HCT116 (cell line): ENCODE data around the gene KLHL3. TPM values are rescaled to one million over a fixed set of nuclear protein-coding genes. Genes with fewer than 3 reads are reported as not detected.

ENCODE experiments used
- ATAC-seq: fragments of 200-7000 bp; cut with Tn5 transposase; 2 replicates; pipeline ENCODE4 v1.9.1; 2020; ENCODE audit warnings: mild to moderate bottlenecking, moderate library complexity
- BruUV-seq: library from RNA; stranded (reverse); fragments of 400-500 nt; replicated peaks from 2 replicates; lab custom pipeline; 2021; lab: Mats Ljungman, UMichigan
- CTCF ChIA-PET: fragments of 300-600 bp; sonication (Branson Sonifier 250); formaldehyde crosslinking; loops from one replicate; lab custom pipeline; 2021; ENCODE audit warnings: antibody characterized with exemption; lab: Charles Lee
- POLR2A ChIA-PET: fragments of 300-600, 350-600 bp; sonication (Branson Sonifier 250); formaldehyde crosslinking; loops from one replicate; lab custom pipeline; 2021; ENCODE audit warnings: antibody characterized with exemption; lab: Charles Lee
- RAD21 ChIA-PET, 2 experiments: fragments of 300-600 bp; sonication (Branson Sonifier 250); formaldehyde crosslinking; loops; one replicate each; lab custom pipeline; 2023; ENCODE audit warnings: low total read pairs in 2 of 2; ENCODE audit not compliant: uncharacterized antibody in 2 of 2, unreplicated experiment in 2 of 2, low non-redundant PET in 1 of 2; lab: Charles Lee
- DNase-seq: peaks from one replicate; pipeline ENCODE4 v3.0.0-alpha.2; 2010; ENCODE audit warnings: low read depth, low spot score
- H2AFZ ChIP-seq: fragments of 200-600 bp; shearing (Covaris generic), sonication (generic); 2 replicates; pipeline ENCODE4 v1.6.1; 2017; ENCODE audit warnings: low read depth, mixed run types, mixed read lengths, antibody characterized with exemption, low read length; ENCODE audit not compliant: poor library complexity, severe bottlenecking
- H3K27ac ChIP-seq: 2 replicates; pipeline ENCODE4 v1.5.1; 2012; ENCODE audit warnings: low read depth, low read length
- H3K27me3 ChIP-seq: fragments of 200-600 bp; sonication (generic); 2 replicates; pipeline ENCODE4 v1.6.1; 2016; ENCODE audit warnings: mixed run types, low read length, mixed read lengths; ENCODE audit not compliant: insufficient read depth
- H3K36me3 ChIP-seq, 2 experiments: fragments of 200-500 bp in 1 of 2; fragments of 200-600 bp in 1 of 2; sonication (Bioruptor generic) in 1 of 2; sonication (generic) in 1 of 2; 2 replicates each; pipeline versions ENCODE4 v1.5.1 to v1.6.1; 2014 to 2016; ENCODE audit warnings: low read length in 2 of 2, inconsistent platforms in 1 of 2, mixed read lengths in 1 of 2, mixed run types in 1 of 2; ENCODE audit not compliant: insufficient read depth in 2 of 2, control insufficient read depth in 1 of 2
- H3K4me1 ChIP-seq, 2 experiments: fragments of 200-600 bp in 1 of 2; sonication (generic) in 1 of 2; 2 replicates each; pipeline versions ENCODE4 v1.5.1 to v1.6.1; 2012 to 2017; ENCODE audit warnings: low read length in 2 of 2, inconsistent platforms in 1 of 2, mild to moderate bottlenecking in 1 of 2, mixed read lengths in 1 of 2, mixed run types in 1 of 2, moderate library complexity in 1 of 2; ENCODE audit not compliant: insufficient read depth in 2 of 2, control insufficient read depth in 1 of 2
- H3K4me2 ChIP-seq: fragments of 200-600 bp; sonication (generic); 2 replicates; pipeline ENCODE4 v1.6.1; 2017; ENCODE audit warnings: mixed run types, low read length, mixed read lengths
- H3K4me3 ChIP-seq, 2 experiments: fragments of 200-600 bp in 1 of 2; sonication (generic) in 1 of 2; replicated peaks in 1 of 2; 2 replicates each; pipeline ENCODE4 v1.5.1; 2011 to 2016; ENCODE audit warnings: low read length in 2 of 2, control low read depth in 1 of 2, low read depth in 1 of 2, mild to moderate bottlenecking in 1 of 2, mixed read lengths in 1 of 2, mixed run types in 1 of 2
- H3K79me2 ChIP-seq: fragments of 200-600 bp; sonication (generic); 2 replicates; pipeline ENCODE4 v1.6.1; 2017; ENCODE audit warnings: mild to moderate bottlenecking, mixed run types, low read length, moderate library complexity, mixed read lengths; ENCODE audit not compliant: insufficient read depth
- H3K9ac ChIP-seq: fragments of 200-600 bp; sonication (generic); 2 replicates; pipeline ENCODE4 v1.6.1; 2016; ENCODE audit warnings: low read length, mixed read lengths
- H3K9me2 ChIP-seq: fragments of 200-600 bp; sonication (generic), shearing (Covaris generic); 2 replicates; pipeline ENCODE4 v1.6.1; 2017; ENCODE audit warnings: mixed run types, mild to moderate bottlenecking, moderate library complexity; ENCODE audit not compliant: insufficient read depth
- H3K9me3 ChIP-seq, 2 experiments: fragments of 200-500 bp in 1 of 2; fragments of 200-600 bp in 1 of 2; sonication (Bioruptor generic) in 1 of 2; sonication (generic) in 1 of 2; 2 replicates each; pipeline ENCODE4 v1.6.1; 2014 to 2017; ENCODE audit warnings: low read length in 2 of 2, mixed read lengths in 2 of 2, inconsistent platforms in 1 of 2, low read depth in 1 of 2, mild to moderate bottlenecking in 1 of 2, mixed run types in 1 of 2, moderate library complexity in 1 of 2; ENCODE audit not compliant: control insufficient read depth in 1 of 2, insufficient read depth in 1 of 2
- H4K20me1 ChIP-seq: fragments of 200-600 bp; sonication (generic), shearing (Covaris generic); 2 replicates; pipeline ENCODE4 v1.6.1; 2017; ENCODE audit warnings: mixed run types, mild to moderate bottlenecking, moderate library complexity; ENCODE audit not compliant: insufficient read depth
- CBX3 ChIP-seq: IDR thresholded peaks from 2 replicates; pipeline ENCODE4 v1.6.1; 2012; ENCODE audit warnings: low read depth
- EGR1 ChIP-seq: IDR thresholded peaks from 2 replicates; pipeline ENCODE4 v1.6.1; 2012; ENCODE audit warnings: low read depth
- EZH2 ChIP-seq: fragments of 200-600 bp; sonication (generic); IDR thresholded peaks from 2 replicates; pipeline ENCODE4 v1.6.1; 2017; ENCODE audit warnings: antibody characterized with exemption, mixed run types
- EZH2phosphoT487 ChIP-seq: fragments of 200-600 bp; IDR thresholded peaks from 2 replicates; pipeline ENCODE4 v1.6.1; 2018; ENCODE audit warnings: antibody characterized with exemption, borderline replicate concordance
- FOSL1 ChIP-seq: IDR thresholded peaks from 2 replicates; pipeline ENCODE4 v1.6.1; 2012; ENCODE audit warnings: low read depth
- JUND ChIP-seq: IDR thresholded peaks from 2 replicates; pipeline ENCODE4 v1.6.1; 2012
- MAX ChIP-seq: IDR thresholded peaks from 2 replicates; pipeline ENCODE4 v1.6.1; 2012
- POLR2A ChIP-seq: IDR thresholded peaks from 2 replicates; pipeline ENCODE4 v1.7.0; 2011; ENCODE audit warnings: borderline replicate concordance; ENCODE audit not compliant: insufficient read depth, insufficient read length; ENCODE audit errors: extremely low read depth
- POLR2AphosphoS5 ChIP-seq: IDR thresholded peaks from 2 replicates; pipeline ENCODE4 v1.6.1; 2011; ENCODE audit warnings: mild to moderate bottlenecking, low read depth, low read length, moderate library complexity
- RAD21 ChIP-seq: IDR thresholded peaks from 2 replicates; pipeline ENCODE4 v1.6.1; 2012; ENCODE audit warnings: low read depth, mild to moderate bottlenecking
- SIN3A ChIP-seq: IDR thresholded peaks from 2 replicates; pipeline ENCODE4 v1.6.1; 2012; ENCODE audit warnings: low read depth
- SP1 ChIP-seq: IDR thresholded peaks from 2 replicates; pipeline ENCODE4 v1.6.1; 2012; ENCODE audit warnings: low read depth
- SRF ChIP-seq: IDR thresholded peaks from 2 replicates; pipeline ENCODE4 v1.6.1; 2012; ENCODE audit warnings: low read depth
- YY1 ChIP-seq: IDR thresholded peaks from 2 replicates; pipeline ENCODE4 v1.6.1; 2011; ENCODE audit warnings: low read length, low read depth, moderate library complexity, mild to moderate bottlenecking; ENCODE audit not compliant: insufficient replicate concordance; ENCODE audit errors: extremely low read depth
- ZFX ChIP-seq: fragments of 450-650 bp; IDR thresholded peaks from 2 replicates; pipeline ENCODE4 v1.6.1; 2017
- intact Hi-C: fragments of 100-400 bp; cut with micrococcal nuclease; formaldehyde crosslinking; loops from 2 replicates; pipeline ENCODE4 v1.10.0; 2022
- total RNA-seq: library from RNA; stranded (reverse); gene quantifications from one replicate; pipeline ENCODE4 v1.2.1, GENCODE V29; 2021; ENCODE audit not compliant: unreplicated experiment
- TF ChIP-seq, protein P1 (sequence below), 3 experiments: fragments of 200-600 bp in 1 of 3; sonication (generic) in 1 of 3; IDR thresholded peaks in 2 of 3; conservative IDR thresholded peaks in 1 of 3; 2 replicates each; pipeline ENCODE4 v1.5.1; 2012 to 2017; ENCODE audit warnings: low read depth in 2 of 3, low read length in 2 of 3, antibody characterized with exemption in 1 of 3, borderline replicate concordance in 1 of 3, control low read depth in 1 of 3, mild to moderate bottlenecking in 1 of 3, mixed read lengths in 1 of 3, mixed run types in 1 of 3, moderate library complexity in 1 of 3; ENCODE audit not compliant: insufficient read depth in 1 of 3
- TF ChIP-seq, protein P2 (sequence below): IDR thresholded peaks from 2 replicates; pipeline ENCODE4 v1.6.1; 2011; ENCODE audit warnings: mild to moderate bottlenecking, low read length, moderate library complexity; ENCODE audit not compliant: insufficient replicate concordance; ENCODE audit errors: extremely low read depth
- TF ChIP-seq, protein P3 (sequence below): IDR thresholded peaks from 2 replicates; pipeline ENCODE4 v1.6.1; 2012

The KLHL3 gene
- total RNA-seq, 1 experiment from 2014 or later: not detected

DNA sequence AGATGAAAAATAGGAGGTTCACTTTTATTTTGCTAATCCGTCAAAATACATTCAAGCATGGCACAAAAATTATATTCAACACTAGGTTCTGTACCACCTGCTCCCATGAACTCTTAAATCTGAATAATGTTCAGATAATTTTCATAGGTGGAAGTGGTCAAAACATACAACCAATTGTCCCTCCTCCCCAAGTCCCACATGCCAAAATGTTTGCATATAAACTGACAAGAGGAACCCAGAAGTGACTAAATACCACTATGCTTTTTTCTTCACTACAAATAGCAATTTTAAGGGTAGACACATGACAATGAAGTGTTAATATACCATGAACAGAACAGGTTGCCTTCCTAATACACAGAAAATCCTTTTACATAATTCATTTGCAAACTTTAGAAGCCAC is 14.5 kb upstream of the KLHL3 start:
- ATAC-seq (no peak), DNase-seq (no peak)
- no TSS peak for BruUV-seq
- H3K9me3 ChIP-seq: no peaks in the 10 kb centered on the region
- H3K79me2 ChIP-seq: peaks cover 42% of the 10 kb centered on the region
- TF ChIP-seq SIN3A (no peak), POLR2AphosphoS5 (peak; percentile 14; the same call in 1 of the 2 replicates), FOSL1 (no peak)
- POLR2A ChIA-PET: no interaction called here
- H2AFZ ChIP-seq: no peak overlapping the region
- H3K4me2 ChIP-seq: no peak overlapping the region
- RAD21 ChIA-PET: no interaction called here
- H3K27me3 ChIP-seq: no peaks in the 10 kb centered on the region
- no peaks in the 10 kb centered on the region for H3K9me2 ChIP-seq
- H3K27ac ChIP-seq: no peak overlapping the region
- H4K20me1 ChIP-seq: peaks cover 35% of the 10 kb centered on the region
- H3K4me1 ChIP-seq: peaks cover 0 to 20% of the 10 kb centered on the region in 2 experiments; a peak in 2 of 4 replicates
- intact Hi-C loops: no loop called here
- H3K36me3 ChIP-seq: 0 out of 4 replicates have a peak, but pooled peaks cover 0 to 3% of the 10 kb centered on the region in 2 experiments
- CTCF ChIA-PET: interaction anchor here (1.5 to 1.8 kb wide), 2 partner anchors 28 to 121 kb away, joined by 9 to 11 read pairs; no protein-coding TSS in a partner anchor
- no peak overlapping the region for H3K4me3 ChIP-seq
- H3K9ac ChIP-seq: no peak overlapping the region

DNA sequence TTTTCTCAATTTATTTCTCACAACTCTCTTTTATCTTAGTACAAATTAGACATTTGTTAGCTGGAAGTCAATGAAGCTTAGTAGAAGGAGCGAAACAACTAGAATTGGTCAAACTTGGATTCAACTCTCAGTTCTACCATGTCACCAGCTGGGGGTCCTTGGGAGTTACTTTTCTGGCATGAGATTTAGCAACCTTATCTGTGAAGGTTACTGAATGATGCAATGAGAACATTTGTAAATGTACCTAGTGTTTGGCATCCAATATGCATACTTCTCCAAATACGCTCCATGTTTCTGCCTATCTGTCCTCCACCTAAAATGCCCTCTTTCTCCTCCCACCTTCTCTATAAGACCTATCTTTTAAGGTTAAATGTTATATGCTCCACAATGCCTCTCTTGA is 12.0 kb upstream of the KLHL3 start:
- ChIA-PET RAD21 (no interaction called here), CTCF (interaction anchor here (1.5 to 1.8 kb wide), 2 partner anchors 88 to 118 kb away, joined by 5 to 7 read pairs; no protein-coding TSS in a partner anchor), POLR2A (no interaction called here)
- Histone ChIP-seq H3K27me3 (no peaks in the 10 kb centered on the region), H3K4me3 (no peak overlapping the region), H3K27ac (no peak overlapping the region), H3K9me3 (no peaks in the 10 kb centered on the region), H4K20me1 (peaks cover 35% of the 10 kb centered on the region), H3K79me2 (peaks cover 29% of the 10 kb centered on the region), H3K4me1 (peaks cover 0 to 12% of the 10 kb centered on the region in 2 experiments; a peak in 2 of 4 replicates), H3K9me2 (no peaks in the 10 kb centered on the region), H3K9ac (no peak overlapping the region), H3K4me2 (no peak overlapping the region), H3K36me3 (0 out of 4 replicates have a peak, but pooled peaks cover 0 to 3% of the 10 kb centered on the region in 2 experiments), H2AFZ (no peak overlapping the region)
- BruUV-seq: no TSS peak
- intact Hi-C loops: no loop called here
- ATAC-seq (no peak), DNase-seq (no peak)
- TF ChIP-seq EGR1 (no peak), SP1 (no peak), FOSL1 (no peak), CBX3 (no peak), SRF (no peak), RAD21 (no peak), POLR2A (no peak), SIN3A (no peak), EZH2phosphoT487 (no peak), JUND (no peak), POLR2AphosphoS5 (no peak), MAX (no peak), YY1 (no peak), ZFX (no peak), EZH2 (no peak)
- TF ChIP-seq, protein P1, sequence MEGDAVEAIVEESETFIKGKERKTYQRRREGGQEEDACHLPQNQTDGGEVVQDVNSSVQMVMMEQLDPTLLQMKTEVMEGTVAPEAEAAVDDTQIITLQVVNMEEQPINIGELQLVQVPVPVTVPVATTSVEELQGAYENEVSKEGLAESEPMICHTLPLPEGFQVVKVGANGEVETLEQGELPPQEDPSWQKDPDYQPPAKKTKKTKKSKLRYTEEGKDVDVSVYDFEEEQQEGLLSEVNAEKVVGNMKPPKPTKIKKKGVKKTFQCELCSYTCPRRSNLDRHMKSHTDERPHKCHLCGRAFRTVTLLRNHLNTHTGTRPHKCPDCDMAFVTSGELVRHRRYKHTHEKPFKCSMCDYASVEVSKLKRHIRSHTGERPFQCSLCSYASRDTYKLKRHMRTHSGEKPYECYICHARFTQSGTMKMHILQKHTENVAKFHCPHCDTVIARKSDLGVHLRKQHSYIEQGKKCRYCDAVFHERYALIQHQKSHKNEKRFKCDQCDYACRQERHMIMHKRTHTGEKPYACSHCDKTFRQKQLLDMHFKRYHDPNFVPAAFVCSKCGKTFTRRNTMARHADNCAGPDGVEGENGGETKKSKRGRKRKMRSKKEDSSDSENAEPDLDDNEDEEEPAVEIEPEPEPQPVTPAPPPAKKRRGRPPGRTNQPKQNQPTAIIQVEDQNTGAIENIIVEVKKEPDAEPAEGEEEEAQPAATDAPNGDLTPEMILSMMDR (IDR thresholded peaks at IDR 0.05 in 2 of 3, conservative IDR thresholded peaks at IDR 0.05 in 1 of 3; ENCODE audit: borderline replicate concordance in 1 of 3, insufficient read depth in 1 of 3, low read depth in 2 of 3, low read length in 2 of 3): no peak
- TF ChIP-seq, protein P2, sequence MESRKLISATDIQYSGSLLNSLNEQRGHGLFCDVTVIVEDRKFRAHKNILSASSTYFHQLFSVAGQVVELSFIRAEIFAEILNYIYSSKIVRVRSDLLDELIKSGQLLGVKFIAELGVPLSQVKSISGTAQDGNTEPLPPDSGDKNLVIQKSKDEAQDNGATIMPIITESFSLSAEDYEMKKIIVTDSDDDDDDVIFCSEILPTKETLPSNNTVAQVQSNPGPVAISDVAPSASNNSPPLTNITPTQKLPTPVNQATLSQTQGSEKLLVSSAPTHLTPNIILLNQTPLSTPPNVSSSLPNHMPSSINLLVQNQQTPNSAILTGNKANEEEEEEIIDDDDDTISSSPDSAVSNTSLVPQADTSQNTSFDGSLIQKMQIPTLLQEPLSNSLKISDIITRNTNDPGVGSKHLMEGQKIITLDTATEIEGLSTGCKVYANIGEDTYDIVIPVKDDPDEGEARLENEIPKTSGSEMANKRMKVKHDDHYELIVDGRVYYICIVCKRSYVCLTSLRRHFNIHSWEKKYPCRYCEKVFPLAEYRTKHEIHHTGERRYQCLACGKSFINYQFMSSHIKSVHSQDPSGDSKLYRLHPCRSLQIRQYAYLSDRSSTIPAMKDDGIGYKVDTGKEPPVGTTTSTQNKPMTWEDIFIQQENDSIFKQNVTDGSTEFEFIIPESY: no peak
- TF ChIP-seq, protein P3, sequence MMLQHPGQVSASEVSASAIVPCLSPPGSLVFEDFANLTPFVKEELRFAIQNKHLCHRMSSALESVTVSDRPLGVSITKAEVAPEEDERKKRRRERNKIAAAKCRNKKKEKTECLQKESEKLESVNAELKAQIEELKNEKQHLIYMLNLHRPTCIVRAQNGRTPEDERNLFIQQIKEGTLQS: no peak
